Measurements from ENCODE around the gene CCDC88B. TPM values are rescaled to one million over a fixed set of nuclear protein-coding genes. Genes with fewer than 3 reads are reported as not detected.

Gene CCDC88B
- total and polyA plus RNA-seq, 9 of the 15 experiments (the other 6 are each of a cell fraction or from before 2014, with no cell fraction given): 0.13 to 18.1 (median 7.9) TPM

- TF ChIP-seq ZBTB43 (CRISPR knock-in tag; IDR thresholded peaks at IDR 0.05) (no peak), ID3 (CRISPR knock-in tag; IDR thresholded peaks at IDR 0.05) (no peak), ID3 (tag; IDR thresholded peaks at IDR 0.05) (no peak)
Measured at GRCh38 chr11:64327993-64328392, 12.0 kb upstream of the CCDC88B start (continued).

- Histone ChIP-seq H3K36me3 (ENCODE audit: control insufficient read depth, insufficient read depth, low read length) (no peaks in the 10 kb centered on the region; the same call in 2 of the 3 replicates), H3K4me1 (replicated peaks in 1 of 2; ENCODE audit: control insufficient read depth in 2 of 2, insufficient read depth in 2 of 2, low read length in 2 of 2) (peaks cover 30 to 44% of the 10 kb centered on the region in 2 experiments), H3K27me3 (ENCODE audit: control insufficient read depth in 2 of 2, insufficient read depth in 2 of 2, low read length in 2 of 2) (no peaks in the 10 kb centered on the region), H3K79me2 (ENCODE audit: control insufficient read depth, insufficient read depth, low read length) (no peaks in the 10 kb centered on the region), H3K27ac (ENCODE audit: extremely low read depth, low read depth, low read length) (peak overlapping the region; percentile 79; the same call in 2 of the 3 replicates), H3K4me3 (no peak overlapping the region), H3K9me3 (replicated peaks; ENCODE audit: control insufficient read depth, insufficient read depth, low read depth, low read length) (no peaks in the 10 kb centered on the region; the same call in 1 of the 2 replicates), H3K4me2 (ENCODE audit: insufficient read depth, low read length) (no peak overlapping the region; the same call in 1 of the 2 replicates), H3K9ac (ENCODE audit: insufficient read depth in 1 of 2, low read depth in 2 of 2, low read length in 2 of 2) (peak overlapping the region; percentile 67 to 89; a peak in 3 of 4 replicates), H4K20me1 (replicated peaks; ENCODE audit: control insufficient read depth, insufficient read depth, low read length) (no peaks in the 10 kb centered on the region), H2AFZ (ENCODE audit: low read depth, low read length) (no peak overlapping the region; the same call in 1 of the 2 replicates), H3K9me1 (ENCODE audit: control insufficient read depth, insufficient read depth, low read length) (no peaks in the 10 kb centered on the region)
- ATAC-seq (no peak), FAIRE-seq (no peak), DNase-seq (ENCODE audit: extremely low read depth in 1 of 4, low spot score in 3 of 4) (no peak)
- ChIA-PET POLR2A (interaction anchor here (0.6 to 1.8 kb wide), 7 partner anchors 8 to 167 kb away, joined by 3 to 15 read pairs (median 4); partner anchors contain the start of genes ESRRA, PRDX5 and TRMT112), CTCF (ENCODE audit: low intra/inter-chr PET ratio) (no interaction called here)
- intact Hi-C loops (cut with micrococcal nuclease): loop anchor here (1.0 kb wide), 1 partner anchor 14 kb away; the partner anchor contains the start of gene TRMT112
- WGBS (ENCODE audit: insufficient coverage, low coverage, missing lambda C conversion rate): 93% methylated on average over 8 of the region's 11 CpGs
- in situ Hi-C loops (cut with MboI): no loop called here
- BruUV-seq (replicated peaks): no TSS peak
- TF ChIP-seq ELF1 (tag; IDR thresholded peaks at IDR 0.05) (0 out of 2 replicates have a peak, but pooled peaks have one; percentile 0), COPS2 (conservative IDR thresholded peaks at IDR 0.05) (no peak), RAD21 (CRISPR knock-in tag; conservative IDR thresholded peaks at IDR 0.05 in 1 of 2, IDR thresholded peaks at IDR 0.05 in 1 of 2) (no peak), GABPA (tag; conservative IDR thresholded peaks at IDR 0.05; ENCODE audit: low read depth) (0 out of 2 replicates have a peak, but pooled peaks have one; percentile 2)
Measured at GRCh38 chr11:64330888-64331287, 9.1 kb upstream of the CCDC88B start.
